NCI-H345 treated with DMSO at 0.1 percent for 48 hours (cell line): ENCODE data around the gene FBP2.

ENCODE experiments used
- DNase-seq: peaks from one replicate; lab custom pipeline; 2025; ENCODE audit not compliant: unreplicated experiment; lab: John Stamatoyannopoulos, UW

Gene FBP2

GRCh38 chr9:94593459-94594345 lies at the start of gene FBP2:
Gene FBP2 (minus strand): TSS chr9:94593824. CDS start chr9:94593726, 98 bp downstream.
- DNase-seq, result no peak

GRCh38 chr9:94643176-94643575 lies 49.6 kb upstream of the FBP2 start:
- DNase-seq, result no peak

- DNase-seq, result no peak
These were observed 48.9 kb upstream of the FBP2 start for GRCh38 chr9:94642501-94642900.

GRCh38 chr9:94639999-94640376 lies 46.4 kb upstream of the FBP2 start:
- DNase-seq, result no peak

GRCh38 chr9:94639061-94639998 lies 45.7 kb upstream of the FBP2 start, which contains the start of gene FBP1:
Gene FBP1 (minus strand): TSS chr9:94639518. CDS start chr9:94639310, 208 bp downstream.
- no peak for DNase-seq

- DNase-seq, result no peak
These were observed 44.9 kb upstream of the FBP2 start for GRCh38 chr9:94638335-94639060.

GRCh38 chr9:94632737-94633136 lies 39.1 kb upstream of the FBP2 start:
- DNase-seq, result no peak

GRCh38 chr9:94631599-94631998 lies 38.0 kb upstream of the FBP2 start:
- no peak for DNase-seq

- DNase-seq, result no peak
These were observed 37.2 kb upstream of the FBP2 start for GRCh38 chr9:94630833-94631232.

GRCh38 chr9:94630281-94630680 lies 36.7 kb upstream of the FBP2 start:
- DNase-seq, result no peak

GRCh38 chr9:94627287-94627686 lies 33.7 kb upstream of the FBP2 start:
- no peak for DNase-seq

GRCh38 chr9:94625835-94626234 lies 32.2 kb upstream of the FBP2 start:
- no peak for DNase-seq

GRCh38 chr9:94624629-94625028 lies 31.0 kb upstream of the FBP2 start:
- no peak for DNase-seq

GRCh38 chr9:94623253-94623652 lies 29.6 kb upstream of the FBP2 start:
- DNase-seq, result no peak

- DNase-seq, result no peak
These were observed 28.6 kb upstream of the FBP2 start for GRCh38 chr9:94622087-94622800.

- no peak for DNase-seq
These were observed 25.4 kb upstream of the FBP2 start for GRCh38 chr9:94619026-94619425.

- no peak for DNase-seq
These were observed 19.4 kb upstream of the FBP2 start for GRCh38 chr9:94613003-94613402.

GRCh38 chr9:94612071-94612470 lies 18.4 kb upstream of the FBP2 start:
- no peak for DNase-seq

- no peak for DNase-seq
These were observed 18.0 kb upstream of the FBP2 start for GRCh38 chr9:94611638-94612068.

- no peak for DNase-seq
These were observed 16.6 kb upstream of the FBP2 start for GRCh38 chr9:94610181-94610606.

GRCh38 chr9:94607423-94607691 lies 13.7 kb upstream of the FBP2 start:
- DNase-seq, result no peak
